ENCODE results near the gene CNIH1.

GRCh38 chr14:54467280-54467679 is 26.1 kb upstream of the CNIH1 start:
- TF ChIP-seq POLR2A (IDR thresholded peaks at IDR 0.05): no peak
- no peak for TF ChIP-seq CTCF (IDR thresholded peaks at IDR 0.05)
- TF ChIP-seq POLR2AphosphoS5 (IDR thresholded peaks at IDR 0.05): no peak
- no peak for TF ChIP-seq EP300 (IDR thresholded peaks at IDR 0.05)

Data from sigmoid colon (tissue), 4 donors.